T-helper 9 cell (primary cell): ENCODE results near the gene FBXO7.

ENCODE experiments used
- DNase-seq: peaks from one replicate; pipeline ENCODE4 v3.0.0-alpha.2; 2020

FBXO7 gene

GRCh38 chr22:32490279-32490678 is 15.7 kb downstream of the FBXO7 start:
- no peak for DNase-seq

GRCh38 chr22:32492111-32492510 is 17.5 kb downstream of the FBXO7 start:
- DNase-seq = no peak

- DNase-seq = no peak
These were observed 18.9 kb downstream of the FBXO7 start for GRCh38 chr22:32493551-32493950.

DNA sequence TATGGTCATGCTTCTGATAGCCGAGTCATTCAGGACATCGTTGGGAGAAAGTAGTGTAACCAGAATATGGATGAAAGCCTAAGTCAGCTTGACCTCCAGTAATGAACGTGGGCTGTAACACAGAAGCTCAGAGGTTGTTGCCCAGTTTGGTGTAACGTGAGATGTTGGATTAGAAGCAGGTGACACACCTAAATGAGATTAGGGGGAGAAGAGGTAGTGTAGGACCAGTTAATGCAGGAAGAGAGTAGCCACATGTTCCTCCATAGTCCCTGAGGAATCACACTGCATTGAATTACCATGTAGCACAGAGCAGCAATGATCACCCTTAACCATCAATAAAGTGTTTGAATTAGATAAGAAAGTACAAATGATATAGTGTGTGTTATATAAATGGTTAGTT is 20.4 kb downstream of the FBXO7 start:
- no peak for DNase-seq

DNA sequence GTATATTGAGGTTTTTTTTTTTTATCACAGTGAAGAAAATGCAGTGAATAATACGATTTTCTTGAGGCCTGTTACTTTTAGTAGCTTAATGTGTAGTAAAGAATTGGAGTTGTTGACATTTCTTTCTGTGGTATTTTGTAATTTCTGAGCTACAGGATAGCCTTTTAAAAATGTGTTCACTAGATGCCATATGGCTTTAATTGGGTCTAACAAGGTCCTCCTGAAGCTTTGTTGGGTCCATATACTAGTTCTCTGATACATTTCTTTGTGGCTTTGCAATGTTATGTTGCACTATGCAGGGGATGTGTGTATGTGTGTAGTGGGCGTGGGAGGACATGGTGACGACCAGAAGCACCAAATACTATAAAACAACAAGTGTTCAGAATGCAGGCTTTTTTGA is 25.1 kb downstream of the FBXO7 start:
- no peak for DNase-seq

DNA sequence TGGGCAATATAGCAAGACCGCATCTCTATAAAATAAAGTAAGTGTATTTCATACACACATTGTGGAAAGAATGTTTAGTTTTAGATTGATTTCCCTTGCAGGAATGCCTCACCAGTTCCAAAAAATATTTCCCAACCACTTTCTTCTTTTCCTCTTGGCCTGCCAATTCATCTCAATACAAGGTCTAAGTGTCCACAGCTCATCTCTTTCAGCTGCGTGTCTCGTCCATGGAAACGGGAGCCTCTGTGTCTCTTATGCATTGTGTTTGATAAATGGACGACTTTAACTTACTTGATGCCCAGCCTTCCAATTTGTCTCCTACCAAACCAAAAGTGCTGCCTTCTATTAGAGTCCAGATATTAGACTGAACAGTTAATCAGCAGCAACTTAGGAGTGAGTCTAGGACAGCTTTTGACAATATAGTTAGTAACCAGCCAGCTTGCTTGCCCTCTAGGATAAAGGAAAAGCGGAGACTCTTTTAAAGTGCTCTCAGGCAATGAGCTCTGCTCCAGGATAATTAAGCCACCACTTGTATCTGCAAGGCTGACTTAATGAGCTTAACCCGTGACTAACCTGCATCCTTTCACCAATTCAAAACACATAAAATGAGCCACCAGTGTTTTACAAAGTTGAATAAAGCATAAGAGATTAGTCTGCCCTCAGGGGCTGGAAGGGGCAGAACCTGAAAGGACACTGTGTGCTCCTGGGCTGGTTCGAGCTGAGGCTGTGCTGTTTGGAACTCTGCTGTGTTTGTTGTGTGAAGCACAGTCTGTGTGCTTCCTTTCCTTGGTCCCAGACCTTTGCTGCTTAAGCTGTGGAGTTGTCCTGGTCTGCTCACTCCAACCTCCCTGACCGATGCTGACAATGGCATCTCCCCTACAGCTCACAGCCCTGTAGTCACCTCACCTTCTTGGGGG is 27.5 kb downstream of the FBXO7 start:
- DNase-seq = no peak

DNA sequence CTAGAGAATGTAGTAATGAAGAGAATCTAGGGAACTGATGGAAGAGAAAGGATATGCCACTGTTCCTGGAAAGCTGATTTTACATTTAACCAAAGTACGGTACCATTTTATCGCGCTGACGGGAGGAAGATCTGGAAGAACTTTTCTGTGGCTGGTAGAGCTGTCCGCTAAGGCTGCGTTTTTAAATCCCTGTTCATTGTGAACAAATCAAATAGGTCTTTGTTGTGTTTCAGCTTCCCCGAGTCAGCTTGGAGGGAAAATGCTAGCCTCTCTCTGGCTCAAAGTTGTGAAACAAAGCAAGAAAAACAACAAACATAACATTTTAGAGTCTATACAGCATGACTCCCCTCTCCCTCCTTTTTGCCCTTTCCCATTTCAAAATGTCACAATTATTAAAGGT is 34.4 kb downstream of the FBXO7 start:
- no peak for DNase-seq

DNA sequence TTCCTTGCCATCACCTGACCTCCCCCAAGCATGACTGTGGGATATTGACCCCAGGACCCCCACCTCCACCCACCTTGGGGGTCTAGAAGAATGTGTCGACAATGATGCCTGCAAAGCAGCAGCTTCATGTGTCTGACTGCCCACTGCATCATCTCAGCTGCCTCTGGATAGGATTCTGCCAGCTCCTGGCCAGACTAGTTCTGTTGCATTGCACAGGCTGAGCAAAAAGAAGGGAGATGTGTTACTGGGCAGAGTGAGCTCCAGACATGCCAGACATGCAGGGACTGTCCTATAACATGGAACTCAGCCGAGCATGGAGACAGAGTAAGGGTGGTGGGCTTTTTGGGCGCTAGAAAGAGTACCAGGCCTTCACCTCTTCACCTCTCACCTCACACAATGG is 36.7 kb downstream of the FBXO7 start:
- no peak for DNase-seq

GRCh38 chr22:32511776-32512175 is 37.2 kb downstream of the FBXO7 start:
- DNase-seq = no peak

- DNase-seq = no peak
These were observed 37.8 kb downstream of the FBXO7 start for GRCh38 chr22:32512267-32512982.

GRCh38 chr22:32515084-32515483 is 40.5 kb downstream of the FBXO7 start:
- DNase-seq = no peak

DNA sequence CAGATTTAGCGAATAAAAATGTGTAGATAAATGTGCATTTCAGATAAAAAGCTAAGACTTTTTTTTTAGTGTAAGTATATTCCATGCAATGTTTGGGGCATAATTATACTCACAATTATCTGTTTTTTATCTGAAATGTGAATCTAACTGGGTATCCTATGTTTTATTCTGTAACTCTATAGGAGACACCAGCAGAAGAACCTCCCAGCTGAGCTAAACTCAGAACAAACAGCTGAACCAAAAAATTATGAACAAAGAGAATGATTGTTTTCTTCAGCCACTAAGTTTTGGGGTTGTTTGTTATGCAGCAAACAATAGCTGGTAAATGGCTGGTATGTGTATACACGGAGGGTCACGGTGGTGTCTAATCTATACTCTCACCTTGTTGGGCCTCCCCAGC is 42.9 kb downstream of the FBXO7 start:
- no peak for DNase-seq

DNA sequence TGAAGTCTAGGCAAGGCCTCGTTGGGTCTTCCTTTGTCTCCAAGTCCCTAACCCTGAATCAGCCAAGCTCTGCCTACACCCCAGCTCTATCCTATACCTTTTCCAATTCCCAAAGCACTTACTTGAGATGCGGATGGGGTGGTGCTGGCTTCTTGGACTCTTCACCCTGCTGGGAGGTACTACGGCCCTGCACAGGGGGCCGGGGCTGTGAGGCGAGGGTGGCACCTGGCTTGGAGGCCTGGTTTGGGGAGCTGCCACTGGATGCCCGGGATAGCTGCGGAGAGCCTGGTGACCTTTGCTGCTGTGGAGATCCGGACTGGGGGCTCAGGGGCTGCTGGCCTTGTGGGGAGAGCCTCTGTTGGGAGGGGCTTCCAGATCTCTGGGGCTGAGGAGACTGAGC is 43.3 kb downstream of the FBXO7 start:
- no peak for DNase-seq

DNA sequence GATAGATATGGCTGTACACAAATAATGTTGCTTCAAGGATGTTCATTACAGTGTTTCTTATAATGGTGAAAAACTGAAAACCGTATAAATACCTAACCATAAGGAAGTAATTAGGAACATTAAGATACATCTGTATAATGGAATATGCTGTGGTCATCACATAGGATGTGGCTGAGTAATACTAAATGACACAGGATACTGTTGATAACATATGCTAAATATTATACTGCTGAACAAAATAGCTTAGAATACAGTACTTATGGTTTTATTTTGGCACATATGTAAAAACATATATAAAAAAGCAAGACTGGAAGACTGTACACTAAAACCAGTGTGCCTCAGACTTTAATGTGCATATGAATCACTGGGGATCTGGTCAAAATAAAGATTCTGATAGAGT is 43.8 kb downstream of the FBXO7 start:
- DNase-seq = no peak

DNA sequence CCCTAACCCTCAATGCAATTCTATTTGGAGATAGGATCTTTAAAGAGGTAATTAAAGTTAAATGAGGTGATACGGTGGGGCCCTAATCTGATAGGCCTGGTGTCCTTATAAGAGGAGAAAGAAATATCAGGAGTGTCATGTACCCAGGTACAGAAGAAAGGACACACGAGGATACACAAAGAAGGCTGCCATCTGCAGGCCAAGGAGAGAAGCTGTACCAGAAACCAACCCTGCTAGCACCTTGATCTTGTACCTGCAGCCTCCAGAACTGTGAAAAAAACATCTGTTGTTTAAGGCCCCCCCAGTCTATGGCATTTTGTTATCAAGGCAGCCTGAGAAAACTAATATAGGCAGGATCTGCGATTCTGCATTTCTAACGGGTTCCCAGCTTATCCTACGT is 44.2 kb downstream of the FBXO7 start:
- DNase-seq = no peak

- DNase-seq = no peak
These were observed 46.0 kb downstream of the FBXO7 start for GRCh38 chr22:32520612-32521011.

- DNase-seq = no peak
These were observed 47.6 kb downstream of the FBXO7 start for GRCh38 chr22:32522237-32522636.

DNA sequence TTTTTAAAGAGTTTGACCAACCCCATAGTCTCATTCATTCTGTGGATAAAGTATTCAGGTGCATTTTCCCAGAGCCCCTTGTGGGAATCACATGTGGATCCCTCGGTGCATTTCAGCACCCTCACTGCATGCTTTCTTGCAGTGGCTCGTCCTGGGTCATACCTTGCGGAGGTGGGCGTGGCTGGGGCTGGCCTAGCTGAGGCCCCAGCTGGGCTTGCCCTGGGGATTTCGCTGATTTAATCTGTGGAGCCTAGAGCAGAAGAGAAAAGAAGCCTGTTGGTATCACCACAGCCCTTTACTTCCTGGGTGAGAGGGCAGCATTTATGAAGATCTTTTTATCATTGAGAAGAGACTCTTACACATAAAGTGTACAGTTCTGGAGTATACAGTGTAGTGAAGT is 53.1 kb downstream of the FBXO7 start:
- DNase-seq = no peak

DNA sequence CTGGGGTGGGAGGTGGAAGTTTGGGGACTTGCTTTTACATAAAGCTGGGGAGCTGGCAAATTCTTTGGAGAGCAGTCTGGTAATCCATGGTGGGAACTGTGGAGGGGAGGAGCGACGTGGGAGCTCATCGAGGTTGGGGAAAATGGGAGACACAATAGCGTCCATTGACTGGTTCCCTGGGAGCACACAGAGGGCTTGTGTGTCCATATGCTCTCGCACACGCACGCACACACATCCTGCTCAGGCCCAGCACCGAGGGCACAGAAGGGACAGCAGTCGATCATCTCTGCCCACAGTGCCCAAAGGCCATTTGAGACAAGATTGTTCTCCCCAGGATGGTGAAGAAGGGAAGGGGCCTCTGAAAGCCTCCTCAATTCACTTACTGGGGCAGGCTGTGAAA is 53.7 kb downstream of the FBXO7 start:
- DNase-seq = no peak

DNA sequence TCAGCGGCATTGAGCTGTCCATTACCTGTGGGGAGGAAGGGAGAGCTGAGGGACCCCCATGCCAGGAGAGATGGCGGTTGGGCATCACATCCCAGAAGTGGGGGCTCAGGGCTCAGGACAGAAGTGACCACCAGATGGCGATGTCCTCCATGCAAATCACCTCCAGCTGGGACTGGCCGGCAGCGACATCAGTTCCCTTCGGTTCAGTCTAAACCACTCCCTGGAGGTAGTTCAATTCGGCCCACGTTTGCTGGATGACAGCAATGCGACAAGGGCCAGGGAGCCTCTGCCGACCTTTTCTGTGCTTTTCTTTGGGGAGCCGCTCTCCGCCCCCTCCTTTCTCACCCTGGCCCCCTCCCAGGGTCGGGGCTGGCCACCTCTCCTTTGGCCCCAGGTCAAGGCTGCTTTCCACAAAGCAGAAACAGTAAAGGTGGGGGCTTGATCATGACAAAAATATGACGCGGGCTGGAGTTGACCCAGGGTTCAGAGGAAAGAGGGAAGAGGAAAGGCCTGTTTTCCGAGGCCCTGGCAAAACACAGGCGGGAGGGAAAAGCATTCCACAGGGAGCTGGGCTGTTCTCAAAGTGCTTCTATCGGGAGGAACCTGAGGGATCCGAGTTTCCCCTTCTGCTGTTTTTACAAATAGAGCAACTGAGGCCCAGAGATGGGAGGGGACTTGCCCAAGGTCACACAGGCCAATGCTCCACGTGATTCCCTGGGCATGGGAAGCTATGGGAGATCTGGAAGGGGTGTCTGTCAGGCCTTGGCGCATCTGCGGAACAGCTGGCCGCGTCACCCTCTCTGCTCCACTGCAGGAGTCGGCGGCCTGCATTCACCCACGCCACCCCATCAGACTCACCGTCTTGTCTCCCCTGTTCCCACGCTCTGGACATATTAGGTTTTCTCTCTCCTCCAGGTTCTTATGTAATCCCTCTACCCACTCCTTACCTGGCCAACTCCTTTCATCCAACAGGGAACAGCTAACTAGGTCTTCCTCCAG is 54.7 kb downstream of the FBXO7 start:
- peak; percentile 41 for DNase-seq

GRCh38 chr22:32531228-32531627 is 56.6 kb downstream of the FBXO7 start:
- DNase-seq = no peak

DNA sequence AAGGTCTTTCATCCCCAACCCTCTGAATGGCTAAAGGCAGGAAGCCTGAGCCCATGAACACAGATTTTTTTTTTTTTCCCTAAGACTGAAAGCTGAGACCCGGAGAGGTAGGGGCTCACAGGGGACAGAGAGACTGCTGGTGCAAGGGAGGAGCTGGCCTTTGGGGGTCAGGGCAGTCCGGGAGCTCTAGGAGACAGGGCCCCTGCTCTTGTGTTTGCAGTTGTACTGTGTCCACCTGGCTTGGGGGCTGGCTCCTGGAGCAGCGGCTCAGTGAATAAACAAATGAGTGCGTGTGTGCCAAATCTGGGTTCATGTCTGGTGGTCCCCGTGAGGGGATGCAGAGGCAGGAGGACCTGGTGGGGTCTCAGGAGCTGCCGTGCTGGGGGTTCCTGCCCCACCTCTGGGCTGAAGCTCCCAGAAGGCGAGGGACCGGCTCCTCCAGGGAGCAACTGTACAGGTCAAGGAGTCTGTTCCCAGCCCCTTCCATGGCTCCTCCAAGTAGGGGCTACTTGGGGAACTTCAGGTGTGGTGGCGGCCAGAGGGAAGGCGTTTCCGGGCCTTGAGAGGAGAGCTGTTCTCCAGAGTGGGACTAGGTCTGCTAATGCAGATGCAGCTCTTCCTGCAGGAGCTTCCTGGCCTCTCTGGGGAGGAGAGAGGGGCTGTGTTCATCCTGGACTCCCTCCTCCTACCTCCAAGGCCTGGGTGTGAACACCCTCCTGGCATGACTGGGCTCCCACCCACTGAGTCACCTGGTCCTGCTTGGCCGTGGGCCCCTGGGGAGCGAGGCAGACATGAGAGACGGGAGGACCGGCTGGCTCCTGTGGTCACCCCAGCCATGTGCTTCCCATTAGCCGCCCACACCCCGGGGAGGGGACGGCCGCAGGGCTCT is 57.6 kb downstream of the FBXO7 start:
- DNase-seq = no peak
